A549 (cell line): ENCODE results near the gene ZCCHC9. TPM values are rescaled to one million over a fixed set of nuclear protein-coding genes. Genes with fewer than 3 reads are reported as not detected.

Source experiments
- ATAC-seq, 2 experiments: fragments of 200-7000 bp in 1 of 2; fragments of >200 bp in 1 of 2; cut with Nextera tagmentation in 1 of 2; cut with Tn5 transposase in 1 of 2; 3 replicates each; pipeline versions ENCODE4 v1.8.0 to v1.9.1; 2018 to 2020; ENCODE audit warnings: mild to moderate bottlenecking in 1 of 2, moderate library complexity in 1 of 2
- CTCF ChIA-PET: fragments of 300-600 bp; sonication (Branson Sonifier 250); formaldehyde crosslinking; extraction: SDS; loops from one replicate; lab custom pipeline; 2021; ENCODE audit warnings: antibody characterized with exemption, inconsistent platforms; lab: Yijun Ruan, JAX
- POLR2A ChIA-PET: fragments of 350-600 bp; formaldehyde crosslinking; extraction: SDS; loops from one replicate; lab custom pipeline; 2021; ENCODE audit warnings: antibody characterized with exemption, inconsistent platforms; lab: Yijun Ruan, JAX
- DNase-seq, 2 experiments: peaks; one replicate each; pipeline versions ENCODE4 v3.0.0 to v3.0.0-alpha.2; 2011 to 2016; ENCODE audit warnings: low read depth in 1 of 2, low spot score in 1 of 2
- FAIRE-seq: peaks from 2 replicates; lab custom pipeline; 2011; peaks lifted over from hg19 to GRCh38; lab: Jason Lieb, UNC
- H3K27ac ChIP-seq, 2 experiments: fragments of >200 bp; sonication (Bioruptor Twin); formaldehyde crosslinking; 3 replicates each; pipeline ENCODE4 v1.5.1; 2016 to 2017
- H3K4me1 ChIP-seq: fragments of >200 bp; sonication (Bioruptor Twin); formaldehyde crosslinking; 3 replicates; pipeline ENCODE4 v1.6.1; 2016
- H3K4me2 ChIP-seq: fragments of >200 bp; sonication (Bioruptor Twin); formaldehyde crosslinking; 3 replicates; pipeline ENCODE4 v1.6.1; 2016
- H3K4me3 ChIP-seq: fragments of >200 bp; sonication (Bioruptor Twin); formaldehyde crosslinking; 3 replicates; pipeline ENCODE4 v1.5.1; 2016
- H3K9me3 ChIP-seq: fragments of >200 bp; sonication (Bioruptor Twin); formaldehyde crosslinking; 3 replicates; pipeline ENCODE4 v1.6.1; 2016
- ATOH8 ChIP-seq: fragments of 250-450 bp; sonication (Bioruptor Pico); IDR thresholded peaks from 2 replicates; pipeline ENCODE4 v1.5.0; 2020; ENCODE audit warnings: low read depth, mild to moderate bottlenecking, moderate library complexity
- CEBPB ChIP-seq, 2 experiments: fragments of >200 bp in 1 of 2; sonication (Bioruptor Twin) in 1 of 2; formaldehyde crosslinking in 1 of 2; IDR thresholded peaks; 2 replicates each; pipeline ENCODE4 v1.6.1; 2012 to 2016
- CHD2 ChIP-seq: fragments of 150-350 bp; IDR thresholded peaks from 2 replicates; pipeline ENCODE4 v1.6.1; 2014; ENCODE audit warnings: low read length; ENCODE audit not compliant: partially characterized antibody
- CHD4 ChIP-seq: fragments of 200-600 bp; sonication (generic); IDR thresholded peaks from 2 replicates; pipeline ENCODE4 v1.6.1; 2016; ENCODE audit warnings: antibody characterized with exemption, mild to moderate bottlenecking, borderline replicate concordance
- CTCF ChIP-seq: fragments of >200 bp; sonication (Bioruptor Twin); formaldehyde crosslinking; IDR thresholded peaks from 3 replicates; pipeline ENCODE4 v1.5.1; 2016
- EHMT2 ChIP-seq: fragments of 200-600 bp; sonication (generic); IDR thresholded peaks from 2 replicates; pipeline ENCODE4 v1.6.1; 2016; ENCODE audit warnings: antibody characterized with exemption, low read depth, mild to moderate bottlenecking, moderate library complexity
- ESRRA ChIP-seq: fragments of 150-350 bp; IDR thresholded peaks from 2 replicates; pipeline ENCODE4 v1.6.1; 2014; ENCODE audit warnings: mild to moderate bottlenecking, low read length, borderline replicate concordance
- FOSB ChIP-seq: fragments of 250-450 bp; sonication (Bioruptor Pico); IDR thresholded peaks from 2 replicates; pipeline ENCODE4 v1.5.0; 2020; ENCODE audit warnings: mild to moderate bottlenecking, moderate library complexity
- FOSL2 ChIP-seq, 2 experiments: fragments of 450-650 bp in 1 of 2; fragments of >200 bp in 1 of 2; sonication (Bioruptor Twin) in 1 of 2; formaldehyde crosslinking; IDR thresholded peaks; 2 replicates each; pipeline versions ENCODE4 v1.5.0 to v1.6.1; 2016 to 2020; ENCODE audit warnings: mild to moderate bottlenecking in 1 of 2, moderate library complexity in 1 of 2
- GATA3 ChIP-seq: IDR thresholded peaks from 2 replicates; pipeline ENCODE4 v1.6.1; 2012; ENCODE audit warnings: borderline replicate concordance
- HOXB13 ChIP-seq: fragments of 250-450 bp; sonication (Bioruptor Pico); IDR thresholded peaks from 2 replicates; pipeline ENCODE4 v1.5.0; 2020; ENCODE audit warnings: low read depth, mild to moderate bottlenecking, moderate library complexity
- JUNB ChIP-seq: fragments of >200 bp; sonication (Bioruptor Twin); formaldehyde crosslinking; IDR thresholded peaks from 2 replicates; pipeline ENCODE4 v1.6.1; 2016
- MAZ ChIP-seq: fragments of 150-350 bp; IDR thresholded peaks from 2 replicates; pipeline ENCODE4 v1.6.1; 2014; ENCODE audit warnings: antibody characterized with exemption, low read depth, low read length, borderline replicate concordance
- PHF8 ChIP-seq: fragments of 200-600 bp; sonication (generic); IDR thresholded peaks from 2 replicates; pipeline ENCODE4 v1.6.1; 2016; ENCODE audit warnings: low read depth, mild to moderate bottlenecking, antibody characterized with exemption, moderate library complexity, borderline replicate concordance
- RAD21 ChIP-seq, 2 experiments: fragments of >200 bp in 1 of 2; sonication (Bioruptor Twin) in 1 of 2; formaldehyde crosslinking in 1 of 2; IDR thresholded peaks in 1 of 2; conservative IDR thresholded peaks in 1 of 2; 2 replicates in 1 of 2; 3 replicates in 1 of 2; pipeline ENCODE4 v1.6.1; 2012 to 2018; ENCODE audit warnings: inconsistent platforms in 1 of 2
- REST ChIP-seq: fragments of 200-600 bp; sonication (generic); IDR thresholded peaks from 2 replicates; pipeline ENCODE4 v1.6.1; 2016; ENCODE audit warnings: antibody characterized with exemption, mild to moderate bottlenecking, moderate library complexity
- RFX5 ChIP-seq: fragments of 450-650 bp; IDR thresholded peaks from 2 replicates; pipeline ENCODE4 v1.7.1; 2014; ENCODE audit warnings: antibody characterized with exemption, mild to moderate bottlenecking, moderate library complexity
- SREBF2 ChIP-seq: fragments of 450-650 bp; IDR thresholded peaks from 2 replicates; pipeline ENCODE4 v1.6.1; 2014; ENCODE audit warnings: mild to moderate bottlenecking, moderate library complexity
- TFCP2L1 ChIP-seq: fragments of 250-450 bp; sonication (Bioruptor Pico); IDR thresholded peaks from 2 replicates; pipeline ENCODE4 v1.5.0; 2021; ENCODE audit warnings: mild to moderate bottlenecking
- ZC3H11A ChIP-seq: fragments of 450-650 bp; IDR thresholded peaks from 2 replicates; pipeline ENCODE4 v1.6.1; 2014; ENCODE audit warnings: antibody characterized with exemption, mild to moderate bottlenecking
- ZNF302 ChIP-seq: fragments of 250-450 bp; sonication (Bioruptor Pico); IDR thresholded peaks from 2 replicates; pipeline ENCODE4 v1.9.0; 2021; ENCODE audit warnings: inconsistent platforms, mild to moderate bottlenecking, moderate library complexity
- WGBS: methylation state at CpG from one replicate; pipeline ENCODE4 v1.1.6; 2017; ENCODE audit errors: missing lambda C conversion rate; 5-methylcytosine and 5-hydroxymethylcytosine counted together
- polyA plus RNA-seq, 4 experiments: library from polyadenylated mRNA; depleted of rRNA in 3 of 4; stranded (reverse); fragments of >200 nt; fragmentation: RNase III in 1 of 4; extraction: RNeasy Plus Mini Kit Qiagen cat#74134 plus additional on column Dnase treatment in 1 of 4; gene quantifications; 2 replicates in 3 of 4; 3 replicates in 1 of 4; pipeline ENCODE4 v1.2.3, GENCODE V29; 2011 to 2017
- TF ChIP-seq, protein P1 (sequence below): fragments of 250-450 bp; sonication (Bioruptor Pico); IDR thresholded peaks from 2 replicates; pipeline ENCODE4 v1.5.0; 2021; ENCODE audit warnings: mild to moderate bottlenecking, moderate library complexity, borderline replicate concordance

The ZCCHC9 gene
- polyA plus RNA-seq, 2 of the 4 experiments (the other 2 are of a cell fraction): 24.2 to 44.4 TPM

- WGBS: 80% methylated on average over 13 of the region's 13 CpGs
- H3K27ac ChIP-seq: no peak overlapping the region
- ChIA-PET POLR2A (no interaction called here), CTCF (interaction anchor here (1.4 kb wide), 1 partner anchor 45 kb away, joined by 6 read pairs; no protein-coding TSS in a partner anchor)
- H3K4me3 ChIP-seq: no peak overlapping the region
- no peak overlapping the region for H3K4me2 ChIP-seq
- DNase-seq (no peak), FAIRE-seq (no peak), ATAC-seq (no peak)
- H3K4me1 ChIP-seq: no peaks in the 10 kb centered on the region
- no peaks in the 10 kb centered on the region for H3K9me3 ChIP-seq
- TF ChIP-seq ZNF302 (CRISPR knock-in tag) (no peak), RFX5 (no peak), MAZ (no peak), FOSB (CRISPR knock-in tag) (no peak), CHD2 (no peak), HOXB13 (CRISPR knock-in tag) (no peak), ATOH8 (CRISPR knock-in tag) (no peak), REST (no peak), ESRRA (no peak), EHMT2 (no peak), RAD21 (conservative IDR thresholded peaks at IDR 0.05 in 1 of 2, IDR thresholded peaks at IDR 0.05 in 1 of 2) (no peak), CTCF (no peak), FOSL2 (IDR thresholded peaks at IDR 0.05) (no peak), FOSL2 (CRISPR knock-in tag; IDR thresholded peaks at IDR 0.05) (no peak), ZC3H11A (no peak), PHF8 (no peak), GATA3 (no peak)
- TF ChIP-seq, protein P1, sequence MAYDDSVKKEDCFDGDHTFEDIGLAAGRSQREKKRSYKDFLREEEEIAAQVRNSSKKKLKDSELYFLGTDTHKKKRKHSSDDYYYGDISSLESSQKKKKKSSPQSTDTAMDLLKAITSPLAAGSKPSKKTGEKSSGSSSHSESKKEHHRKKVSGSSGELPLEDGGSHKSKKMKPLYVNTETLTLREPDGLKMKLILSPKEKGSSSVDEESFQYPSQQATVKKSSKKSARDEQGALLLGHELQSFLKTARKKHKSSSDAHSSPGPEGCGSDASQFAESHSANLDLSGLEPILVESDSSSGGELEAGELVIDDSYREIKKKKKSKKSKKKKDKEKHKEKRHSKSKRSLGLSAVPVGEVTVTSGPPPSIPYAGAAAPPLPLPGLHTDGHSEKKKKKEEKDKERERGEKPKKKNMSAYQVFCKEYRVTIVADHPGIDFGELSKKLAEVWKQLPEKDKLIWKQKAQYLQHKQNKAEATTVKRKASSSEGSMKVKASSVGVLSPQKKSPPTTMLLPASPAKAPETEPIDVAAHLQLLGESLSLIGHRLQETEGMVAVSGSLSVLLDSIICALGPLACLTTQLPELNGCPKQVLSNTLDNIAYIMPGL (CRISPR knock-in tag): no peak
Measured at GRCh38 chr5:81344736-81345135, 43.3 kb downstream of the ZCCHC9 start.

DNA sequence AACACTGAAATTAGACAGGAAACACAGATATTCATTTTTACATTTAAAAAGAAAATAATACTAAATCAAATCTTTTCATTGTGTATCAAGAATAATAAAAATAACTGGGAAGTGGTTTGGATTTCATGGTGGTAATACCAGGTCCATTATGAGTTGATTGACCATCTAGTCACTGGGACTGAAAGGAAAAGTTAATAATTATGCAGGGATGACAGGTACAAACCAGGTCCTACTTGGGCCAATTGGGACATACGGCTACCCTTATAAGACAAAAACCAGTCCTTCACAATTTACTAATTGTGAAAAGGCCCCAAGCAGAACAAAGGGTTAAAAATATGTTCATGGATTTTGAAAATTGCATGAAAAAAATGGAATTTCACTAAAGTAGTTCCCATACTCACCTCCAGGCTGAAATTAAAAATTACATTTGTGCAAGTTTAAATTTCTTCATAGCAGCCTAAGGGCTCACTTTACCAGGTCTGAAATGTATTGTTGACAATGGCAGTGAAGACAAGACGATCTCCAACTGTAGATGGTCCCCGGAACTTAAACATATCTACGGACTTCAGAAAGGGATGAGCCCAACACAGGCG, 44.1 kb downstream of the ZCCHC9 start:
- WGBS: 84% methylated on average over 5 of the region's 5 CpGs
- DNase-seq: no peak
- FAIRE-seq: no peak
- TF ChIP-seq, protein P1 (CRISPR knock-in tag): no peak
- TF ChIP-seq CTCF (no peak), TFCP2L1 (no peak), CEBPB (IDR thresholded peaks at IDR 0.05) (no peak), SREBF2 (no peak), JUNB (no peak), ZC3H11A (no peak), RFX5 (no peak), CHD4 (no peak), ATOH8 (CRISPR knock-in tag) (no peak)

More for the DNA sequence above, 44.1 kb downstream of the ZCCHC9 start:
- ChIA-PET POLR2A (no interaction called here), CTCF (no interaction called here)
- ATAC-seq: no peak
- Histone ChIP-seq H3K4me1 (no peaks in the 10 kb centered on the region), H3K9me3 (no peaks in the 10 kb centered on the region), H3K4me3 (no peak overlapping the region), H3K27ac (no peak overlapping the region), H3K4me2 (no peak overlapping the region)
